ENCODE data around the gene DDX53.

DDX53 gene

DNA sequence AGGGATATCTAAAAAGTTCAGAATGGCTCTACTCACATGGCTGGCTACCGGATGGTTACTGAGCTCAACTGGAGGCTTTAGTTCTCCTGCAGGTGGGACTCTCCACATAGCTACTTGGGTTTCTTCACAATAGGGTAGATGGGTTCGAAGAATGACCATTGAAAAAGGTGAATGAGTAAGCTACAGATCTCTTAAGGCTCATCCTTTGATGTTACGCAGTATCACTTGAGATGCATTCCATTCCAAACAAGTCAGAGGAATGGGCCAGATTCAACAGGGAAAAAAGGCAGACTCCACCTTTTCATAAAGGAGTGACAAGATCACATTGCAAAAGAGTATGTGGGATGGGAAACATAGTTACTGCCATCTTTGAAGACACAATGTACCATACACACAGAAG is 52.6 kb downstream of the DDX53 start:
- no peak for DNase-seq (ENCODE audit: low spot score)
